Measurements from ENCODE around the gene SPAG4.

Gene SPAG4

DNA sequence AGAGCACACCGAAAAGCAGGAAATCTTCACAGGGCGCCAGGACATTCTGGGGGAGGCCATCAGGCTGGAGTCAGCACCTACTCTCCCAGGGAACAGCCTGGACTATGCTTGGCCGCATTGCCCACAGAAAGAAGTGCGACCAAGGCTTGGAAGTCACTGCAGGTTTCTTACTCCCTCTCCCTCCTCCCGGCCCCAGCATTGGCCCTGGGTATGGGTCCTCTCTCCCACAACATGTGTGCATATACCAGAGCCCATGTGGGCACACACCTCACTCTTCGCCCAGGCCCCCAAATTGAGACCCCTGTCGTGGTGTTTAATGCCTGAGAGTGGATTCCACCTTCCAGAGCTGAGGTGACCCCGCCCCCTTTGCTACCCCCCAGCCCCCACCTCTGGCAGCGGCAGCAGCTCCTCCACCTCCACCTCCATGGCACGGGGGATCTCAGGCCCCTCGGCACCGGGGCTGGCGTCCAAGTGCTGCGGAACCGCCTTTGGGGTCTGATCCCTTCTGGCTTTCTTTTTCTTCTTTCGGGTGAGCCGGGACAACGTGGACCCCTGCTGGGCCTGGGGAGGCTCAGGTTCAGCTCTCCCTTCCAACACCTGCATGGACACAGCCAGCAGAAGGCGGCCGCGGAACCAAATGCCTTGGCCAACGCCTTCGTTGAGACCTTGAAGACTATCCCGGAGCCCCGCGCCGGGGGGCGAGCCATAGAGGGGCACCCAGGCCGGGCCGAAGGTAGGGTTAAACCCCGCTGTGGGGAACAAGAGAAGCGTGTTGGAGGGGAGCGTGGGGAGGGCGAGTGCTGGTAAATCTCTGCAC is 15.2 kb upstream of the SPAG4 start:
- no peak for TF ChIP-seq YY1 (IDR thresholded peaks at IDR 0.05; ENCODE audit: insufficient read depth, insufficient read length)
- no peak for TF ChIP-seq SUZ12 (IDR thresholded peaks at IDR 0.05; ENCODE audit: extremely low read depth, insufficient read depth, insufficient read length)
- no peak for TF ChIP-seq ZNF274 (IDR thresholded peaks at IDR 0.05; ENCODE audit: low read depth, low read length)
- H3K27me3 ChIP-seq (ENCODE audit: insufficient read depth, insufficient read length), result peaks cover 44% of the 10 kb centered on the region
- no peak for DNase-seq (ENCODE audit: low read depth, low spot score)
- H3K4me3 ChIP-seq (ENCODE audit: insufficient read length, low read depth), result peak overlapping the region; percentile 44
- H3K4me1 ChIP-seq (ENCODE audit: insufficient read depth, insufficient read length), result peaks cover 30% of the 10 kb centered on the region
- no peaks in the 10 kb centered on the region for H3K36me3 ChIP-seq (ENCODE audit: insufficient read depth, insufficient read length, low read length)
- H3K9ac ChIP-seq (ENCODE audit: insufficient read length, low read depth), result peak overlapping the region; percentile 84
- no peaks in the 10 kb centered on the region for H3K9me3 ChIP-seq (ENCODE audit: insufficient read depth, low read length)

DNA sequence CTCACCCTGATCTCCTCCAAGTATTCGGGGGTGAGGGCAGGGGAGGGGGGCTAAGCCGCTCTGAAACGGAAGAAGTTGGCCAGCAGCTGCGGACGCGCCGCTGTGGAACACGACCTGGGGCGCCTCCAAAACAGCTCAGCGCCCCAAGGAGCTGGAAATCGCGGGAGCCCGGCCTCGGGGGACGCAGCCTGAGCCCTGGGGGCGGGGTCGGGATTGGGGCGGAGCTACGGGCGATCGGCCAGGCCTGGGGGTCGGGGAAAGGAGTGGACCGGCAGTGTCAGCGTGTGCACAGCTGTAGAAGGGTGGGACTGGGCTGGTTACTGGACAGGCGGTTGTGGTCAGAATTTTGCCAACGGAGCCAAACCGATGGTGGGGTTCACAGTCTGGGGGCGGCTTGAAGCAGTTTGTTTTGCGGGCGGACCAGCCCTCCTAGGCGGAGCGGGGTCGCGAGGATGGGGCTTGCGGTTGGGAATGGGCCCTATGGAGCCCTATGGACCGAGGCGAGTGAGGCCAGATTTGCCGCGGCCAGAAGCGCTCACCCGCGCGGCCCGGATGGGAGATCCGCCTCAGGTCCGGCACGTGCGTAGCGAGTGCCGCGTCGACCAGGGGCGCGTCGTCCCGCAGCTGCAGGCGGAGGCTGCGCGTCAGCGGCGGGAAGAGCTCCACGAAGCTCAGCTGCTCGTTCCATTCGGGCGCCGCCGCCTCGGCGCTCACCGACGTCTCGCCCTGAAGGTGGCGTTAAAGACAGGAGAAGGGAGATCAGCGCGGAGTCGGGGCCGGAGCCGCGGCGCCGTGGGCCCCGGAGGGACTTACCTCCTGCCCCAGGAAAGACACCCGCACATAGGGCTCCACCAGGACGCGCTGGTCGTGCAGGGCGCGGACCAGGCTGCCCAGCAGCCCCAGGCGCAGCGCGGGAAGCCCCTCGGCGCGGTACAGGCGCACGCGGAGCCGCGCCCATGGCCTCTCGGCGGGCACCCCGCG is 14.3 kb upstream of the SPAG4 start:
- DNase-seq (ENCODE audit: low read depth, low spot score), result peak; percentile 57
- H3K4me1 ChIP-seq (ENCODE audit: insufficient read depth, insufficient read length), result peaks cover 24% of the 10 kb centered on the region
- TF ChIP-seq SUZ12 (IDR thresholded peaks at IDR 0.05; ENCODE audit: extremely low read depth, insufficient read depth, insufficient read length) (no peak), ZNF274 (IDR thresholded peaks at IDR 0.05; ENCODE audit: low read depth, low read length) (no peak), YY1 (IDR thresholded peaks at IDR 0.05; ENCODE audit: insufficient read depth, insufficient read length) (no peak)
- no peaks in the 10 kb centered on the region for H3K36me3 ChIP-seq (ENCODE audit: insufficient read depth, insufficient read length, low read length)
- H3K4me3 ChIP-seq (ENCODE audit: insufficient read length, low read depth), result peak overlapping the region; percentile 44
- peak overlapping the region; percentile 84 for H3K9ac ChIP-seq (ENCODE audit: insufficient read length, low read depth)
- H3K27me3 ChIP-seq (ENCODE audit: insufficient read depth, insufficient read length), result peaks cover 44% of the 10 kb centered on the region
- no peaks in the 10 kb centered on the region for H3K9me3 ChIP-seq (ENCODE audit: insufficient read depth, low read length)

DNA sequence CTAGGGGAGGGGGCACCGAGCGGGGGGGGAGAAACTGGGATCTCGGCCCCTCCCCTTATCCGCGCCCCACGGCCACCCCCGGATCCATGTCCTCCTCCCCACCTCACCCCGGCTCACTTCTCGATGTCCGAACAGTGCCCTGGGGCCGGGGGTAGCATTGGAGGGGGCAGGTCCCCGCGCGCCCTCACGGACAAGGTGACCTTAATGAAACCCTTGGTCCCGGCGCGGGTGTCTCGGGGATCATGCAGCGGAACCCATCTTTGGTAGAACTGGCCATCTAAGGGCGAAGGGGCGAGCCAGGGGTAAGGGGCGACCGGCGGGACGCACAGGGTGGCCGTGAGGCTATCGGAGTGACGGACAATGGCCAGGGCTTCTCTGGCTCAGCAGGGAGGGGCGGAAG is 13.6 kb upstream of the SPAG4 start:
- DNase-seq (ENCODE audit: low read depth, low spot score), result no peak
- peaks cover 22% of the 10 kb centered on the region for H3K4me1 ChIP-seq (ENCODE audit: insufficient read depth, insufficient read length)
- no peaks in the 10 kb centered on the region for H3K9me3 ChIP-seq (ENCODE audit: insufficient read depth, low read length)
- peak overlapping the region; percentile 44 for H3K4me3 ChIP-seq (ENCODE audit: insufficient read length, low read depth)
- TF ChIP-seq ZNF274 (IDR thresholded peaks at IDR 0.05; ENCODE audit: low read depth, low read length) (no peak), YY1 (IDR thresholded peaks at IDR 0.05; ENCODE audit: insufficient read depth, insufficient read length) (no peak), SUZ12 (IDR thresholded peaks at IDR 0.05; ENCODE audit: extremely low read depth, insufficient read depth, insufficient read length) (no peak)
- peaks cover 44% of the 10 kb centered on the region for H3K27me3 ChIP-seq (ENCODE audit: insufficient read depth, insufficient read length)
- no peaks in the 10 kb centered on the region for H3K36me3 ChIP-seq (ENCODE audit: insufficient read depth, insufficient read length, low read length)
- H3K9ac ChIP-seq (ENCODE audit: insufficient read length, low read depth), result peak overlapping the region; percentile 84

DNA sequence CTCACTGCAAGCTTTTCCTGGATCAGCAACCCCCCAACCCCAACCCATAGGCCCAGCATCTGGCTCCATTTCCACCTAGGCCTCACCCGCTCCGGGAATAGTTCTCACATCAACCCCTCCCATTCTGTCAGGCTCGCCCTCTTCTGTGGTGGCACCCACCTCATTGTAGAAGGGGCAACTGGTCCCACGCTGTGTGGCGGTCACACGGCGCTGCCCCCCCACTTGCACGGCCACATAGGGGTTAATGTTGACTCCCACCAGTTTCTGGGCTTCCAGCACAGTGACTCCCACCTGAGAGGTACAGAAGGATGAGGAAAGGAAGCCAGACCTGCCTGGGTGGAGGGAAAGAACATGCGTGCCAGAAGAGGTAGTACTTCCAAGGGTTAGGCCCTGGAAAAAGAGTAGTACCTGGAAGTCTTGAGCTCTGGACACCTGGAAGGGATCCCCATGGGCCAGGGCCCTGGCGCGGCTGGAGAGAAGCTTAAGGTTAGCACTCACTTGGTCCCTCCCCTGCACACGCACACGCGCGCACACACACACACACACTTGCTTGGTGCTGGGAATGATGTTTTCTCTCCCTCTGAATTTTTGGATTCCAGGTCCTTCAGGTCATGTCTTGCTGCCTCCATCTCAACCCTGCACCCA is 12.7 kb upstream of the SPAG4 start:
- no peak for DNase-seq (ENCODE audit: low read depth, low spot score)
- Histone ChIP-seq H3K9ac (ENCODE audit: insufficient read length, low read depth) (no peak overlapping the region), H3K9me3 (ENCODE audit: insufficient read depth, low read length) (no peaks in the 10 kb centered on the region), H3K4me1 (ENCODE audit: insufficient read depth, insufficient read length) (peaks cover 17% of the 10 kb centered on the region), H3K36me3 (ENCODE audit: insufficient read depth, insufficient read length, low read length) (no peaks in the 10 kb centered on the region), H3K4me3 (ENCODE audit: insufficient read length, low read depth) (no peak overlapping the region), H3K27me3 (ENCODE audit: insufficient read depth, insufficient read length) (peaks cover 44% of the 10 kb centered on the region)
- TF ChIP-seq YY1 (IDR thresholded peaks at IDR 0.05; ENCODE audit: insufficient read depth, insufficient read length) (no peak), ZNF274 (IDR thresholded peaks at IDR 0.05; ENCODE audit: low read depth, low read length) (no peak), SUZ12 (IDR thresholded peaks at IDR 0.05; ENCODE audit: extremely low read depth, insufficient read depth, insufficient read length) (no peak)

DNA sequence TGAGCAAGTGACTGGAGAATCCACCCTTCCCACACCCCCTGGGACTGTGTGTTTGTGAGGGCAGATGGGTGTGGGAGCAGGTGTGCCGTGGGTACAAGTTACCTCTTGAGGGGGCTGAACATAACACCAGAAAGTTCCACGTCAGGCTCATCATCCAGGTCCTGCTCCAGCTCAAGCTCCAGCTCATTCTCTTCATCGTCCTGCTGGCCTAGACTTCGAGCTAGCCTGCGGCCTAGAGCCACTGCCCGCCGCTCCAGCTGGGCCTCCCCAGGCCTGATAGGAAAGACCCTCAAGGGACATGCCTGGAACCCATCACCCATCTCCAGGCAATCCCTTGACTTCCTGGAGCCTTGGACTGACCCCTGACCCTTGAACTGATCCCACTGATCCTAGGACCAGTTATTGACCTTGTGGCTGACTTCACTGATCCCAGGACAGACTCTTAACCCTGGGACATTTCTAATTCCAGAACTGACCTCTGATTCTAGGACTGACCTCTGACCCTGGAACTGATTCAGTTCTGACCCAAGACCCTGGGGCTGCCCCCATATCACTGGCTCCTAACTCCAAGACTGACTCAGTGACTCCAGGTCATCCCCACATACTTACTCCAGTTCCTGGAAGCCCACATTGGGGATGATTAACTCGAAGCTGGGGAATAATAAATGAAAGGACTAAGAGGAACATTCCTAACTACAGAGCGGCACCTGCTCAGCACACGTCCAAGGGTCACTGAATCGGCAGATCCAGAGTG is 11.8 kb upstream of the SPAG4 start:
- H3K9me3 ChIP-seq (ENCODE audit: insufficient read depth, low read length), result no peaks in the 10 kb centered on the region
- H3K36me3 ChIP-seq (ENCODE audit: insufficient read depth, insufficient read length, low read length), result no peaks in the 10 kb centered on the region
- peaks cover 14% of the 10 kb centered on the region for H3K4me1 ChIP-seq (ENCODE audit: insufficient read depth, insufficient read length)
- no peak overlapping the region for H3K4me3 ChIP-seq (ENCODE audit: insufficient read length, low read depth)
- no peak for TF ChIP-seq YY1 (IDR thresholded peaks at IDR 0.05; ENCODE audit: insufficient read depth, insufficient read length)
- no peak for TF ChIP-seq SUZ12 (IDR thresholded peaks at IDR 0.05; ENCODE audit: extremely low read depth, insufficient read depth, insufficient read length)
- no peak for TF ChIP-seq ZNF274 (IDR thresholded peaks at IDR 0.05; ENCODE audit: low read depth, low read length)
- no peak overlapping the region for H3K9ac ChIP-seq (ENCODE audit: insufficient read length, low read depth)
- peaks cover 44% of the 10 kb centered on the region for H3K27me3 ChIP-seq (ENCODE audit: insufficient read depth, insufficient read length)
- no peak for DNase-seq (ENCODE audit: low read depth, low spot score)

DNA sequence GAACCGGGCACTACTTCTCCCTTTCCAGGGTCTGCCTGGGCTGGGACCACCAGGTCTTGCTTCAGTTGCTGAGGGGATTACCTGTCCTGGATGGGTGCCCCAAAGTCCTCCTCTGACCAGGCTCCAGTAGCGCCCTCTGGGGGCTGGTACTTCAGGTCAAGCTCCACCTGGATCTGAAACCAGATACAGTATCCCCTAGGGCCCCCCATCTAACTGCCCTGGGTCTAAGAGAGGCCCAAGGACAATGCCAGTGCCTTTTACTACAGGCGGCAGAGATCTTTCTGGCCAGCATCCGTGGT is 11.2 kb upstream of the SPAG4 start:
- Histone ChIP-seq H3K4me3 (ENCODE audit: insufficient read length, low read depth) (no peak overlapping the region), H3K9ac (ENCODE audit: insufficient read length, low read depth) (no peak overlapping the region), H3K36me3 (ENCODE audit: insufficient read depth, insufficient read length, low read length) (no peaks in the 10 kb centered on the region), H3K4me1 (ENCODE audit: insufficient read depth, insufficient read length) (peaks cover 13% of the 10 kb centered on the region), H3K9me3 (ENCODE audit: insufficient read depth, low read length) (no peaks in the 10 kb centered on the region), H3K27me3 (ENCODE audit: insufficient read depth, insufficient read length) (peaks cover 44% of the 10 kb centered on the region)
- no peak for DNase-seq (ENCODE audit: low read depth, low spot score)
- no peak for TF ChIP-seq SUZ12 (IDR thresholded peaks at IDR 0.05; ENCODE audit: extremely low read depth, insufficient read depth, insufficient read length)
- TF ChIP-seq YY1 (IDR thresholded peaks at IDR 0.05; ENCODE audit: insufficient read depth, insufficient read length), result no peak
- no peak for TF ChIP-seq ZNF274 (IDR thresholded peaks at IDR 0.05; ENCODE audit: low read depth, low read length)

Data from NT2/D1 (cell line).